Measurements from ENCODE around the gene FRA10AC1. TPM values are rescaled to one million over a fixed set of nuclear protein-coding genes. Genes with fewer than 3 reads are reported as not detected.
A peak's percentile ranks its signal among the peaks of the same experiment; 100 is the strongest.

FRA10AC1 gene, protein sequence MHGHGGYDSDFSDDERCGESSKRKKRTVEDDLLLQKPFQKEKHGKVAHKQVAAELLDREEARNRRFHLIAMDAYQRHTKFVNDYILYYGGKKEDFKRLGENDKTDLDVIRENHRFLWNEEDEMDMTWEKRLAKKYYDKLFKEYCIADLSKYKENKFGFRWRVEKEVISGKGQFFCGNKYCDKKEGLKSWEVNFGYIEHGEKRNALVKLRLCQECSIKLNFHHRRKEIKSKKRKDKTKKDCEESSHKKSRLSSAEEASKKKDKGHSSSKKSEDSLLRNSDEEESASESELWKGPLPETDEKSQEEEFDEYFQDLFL
- 15.1 TPM for total RNA-seq

DNA sequence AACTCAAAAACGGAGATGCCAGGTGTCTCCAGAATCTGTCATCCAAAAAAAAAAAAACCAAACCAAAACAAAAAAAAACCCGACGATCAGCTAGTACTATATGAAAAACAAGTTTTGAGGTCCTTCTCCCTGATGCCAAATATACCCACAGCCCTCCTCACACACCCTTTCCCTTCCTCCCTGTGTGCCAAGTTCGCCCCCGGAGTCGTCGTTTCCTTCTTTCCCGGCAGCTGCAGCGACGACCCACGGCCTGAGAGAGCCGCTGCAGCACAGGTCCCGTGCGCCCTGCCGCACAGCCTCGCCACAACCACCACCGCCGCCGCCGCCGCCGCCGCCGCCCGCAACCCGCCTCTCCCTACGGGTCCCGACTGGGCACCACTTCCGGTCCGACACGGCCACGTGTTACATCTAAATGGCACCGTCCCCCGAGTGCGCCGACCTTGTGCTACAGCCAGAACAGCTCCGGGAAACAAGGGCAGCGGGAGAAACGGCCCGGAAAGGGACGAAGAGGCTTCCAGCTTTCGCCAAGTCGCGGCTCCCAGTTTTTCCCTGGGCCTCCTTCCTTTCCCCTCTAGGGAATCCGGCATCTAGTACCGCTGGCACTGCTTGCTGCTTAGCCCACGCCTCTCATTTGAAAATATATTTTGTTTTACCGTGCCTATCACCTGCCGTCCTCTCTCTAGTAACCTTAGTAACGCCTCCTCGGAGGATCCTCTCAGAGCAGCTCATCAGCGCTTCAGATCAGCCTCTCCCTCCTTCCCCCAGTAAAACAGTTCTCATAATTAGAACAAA, at the start of gene FRA10AC1:
Gene FRA10AC1, minus strand, starts transcription at position 383 of the 792 bp plus-strand sequence. CDS start 2,486 bp downstream, outside the sequence.
- Histone ChIP-seq H3K27me3 (ENCODE audit: control insufficient read depth in 3 of 3, insufficient read depth in 3 of 3, low read length in 3 of 3) (no peaks in the 10 kb centered on the region), H3K9me3 (ENCODE audit: control insufficient read depth in 3 of 3, low read length in 3 of 3) (no peaks in the 10 kb centered on the region), H3K9ac (ENCODE audit: low read depth in 1 of 3, low read length in 3 of 3) (peak within 1 kb of the TSS; percentile 92 to 95 (median 95)), H3K4me1 (ENCODE audit: control insufficient read depth in 3 of 3, insufficient read depth in 3 of 3, low read length in 3 of 3) (peaks cover 5 to 15% (median 9%) of the 10 kb centered on the region in 3 donors), H3K36me3 (ENCODE audit: control insufficient read depth in 3 of 3, insufficient read depth in 3 of 3, low read length in 3 of 3) (peaks cover 8 to 16% (median 16%) of the 10 kb centered on the region in 3 donors), H3K27ac (ENCODE audit: low read depth, low read length) (peak within 1 kb of the TSS; percentile 80), H3K4me3 (ENCODE audit: low read length in 3 of 3) (peak within 1 kb of the TSS; percentile 93 to 98 (median 96))

DNA sequence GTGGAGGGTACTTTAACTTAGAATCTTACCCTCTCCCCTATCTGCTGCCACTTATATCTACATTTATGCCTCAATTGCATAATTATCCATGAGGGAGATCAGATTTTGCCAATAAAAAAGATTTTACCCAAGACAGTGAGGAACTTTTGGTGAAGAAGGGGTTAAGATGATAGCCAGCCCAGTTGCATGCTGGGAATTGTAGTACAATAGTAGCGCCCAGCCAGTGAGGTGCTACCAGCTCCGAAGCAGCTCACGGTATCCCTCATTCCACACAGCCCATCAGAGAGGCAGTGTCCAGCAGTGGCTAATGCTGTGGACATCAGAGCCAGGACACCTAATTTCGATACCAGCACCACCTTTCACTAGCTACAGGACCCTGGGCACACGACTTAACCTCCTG, 49.4 kb upstream of the FRA10AC1 start:
- Histone ChIP-seq H3K9ac (ENCODE audit: low read depth in 1 of 3, low read length in 3 of 3) (peak overlapping the region in 2 of 3 donors; percentile 10 to 18), H3K36me3 (ENCODE audit: control insufficient read depth in 3 of 3, insufficient read depth in 3 of 3, low read length in 3 of 3) (no peaks in the 10 kb centered on the region), H3K27me3 (ENCODE audit: control insufficient read depth in 3 of 3, insufficient read depth in 3 of 3, low read length in 3 of 3) (peaks cover 0 to 3% (median 3%) of the 10 kb centered on the region in 3 donors), H3K4me1 (ENCODE audit: control insufficient read depth in 3 of 3, insufficient read depth in 3 of 3, low read length in 3 of 3) (peaks cover 0 to 9% (median 8%) of the 10 kb centered on the region in 3 donors), H3K27ac (ENCODE audit: low read depth, low read length) (no peak overlapping the region), H3K4me3 (ENCODE audit: low read length in 3 of 3) (peak overlapping the region; percentile 67 to 79 (median 78)), H3K9me3 (ENCODE audit: control insufficient read depth in 3 of 3, low read length in 3 of 3) (no peaks in the 10 kb centered on the region)

DNA sequence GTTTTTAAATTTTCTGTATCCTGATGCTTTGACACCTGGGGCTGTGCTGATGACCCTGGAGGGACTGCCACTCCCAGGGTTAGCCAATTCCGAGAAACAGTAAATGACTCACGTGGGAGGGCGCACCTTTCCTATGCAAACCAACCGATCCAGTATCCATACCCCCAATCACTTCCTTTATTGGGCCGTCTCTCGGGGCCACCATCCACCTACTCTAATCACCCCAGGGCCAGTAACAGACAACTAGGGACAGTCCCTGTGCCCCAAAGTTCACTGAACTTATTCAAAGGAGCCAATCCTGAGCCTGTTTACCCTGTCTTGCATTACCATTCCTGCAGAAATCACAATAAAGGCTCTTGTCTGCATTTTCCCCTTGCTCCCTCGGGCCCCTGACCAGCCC, 48.7 kb upstream of the FRA10AC1 start:
- Histone ChIP-seq H3K9ac (ENCODE audit: low read depth in 1 of 3, low read length in 3 of 3) (no peak overlapping the region), H3K9me3 (ENCODE audit: control insufficient read depth in 3 of 3, low read length in 3 of 3) (no peaks in the 10 kb centered on the region), H3K36me3 (ENCODE audit: control insufficient read depth in 3 of 3, insufficient read depth in 3 of 3, low read length in 3 of 3) (no peaks in the 10 kb centered on the region), H3K27ac (ENCODE audit: low read depth, low read length) (no peak overlapping the region), H3K27me3 (ENCODE audit: control insufficient read depth in 3 of 3, insufficient read depth in 3 of 3, low read length in 3 of 3) (peaks cover 0 to 3% (median under 1%) of the 10 kb centered on the region in 3 donors), H3K4me3 (ENCODE audit: low read length in 3 of 3) (no peak overlapping the region), H3K4me1 (ENCODE audit: control insufficient read depth in 3 of 3, insufficient read depth in 3 of 3, low read length in 3 of 3) (peaks cover 0 to 10% (median 6%) of the 10 kb centered on the region in 3 donors)

DNA sequence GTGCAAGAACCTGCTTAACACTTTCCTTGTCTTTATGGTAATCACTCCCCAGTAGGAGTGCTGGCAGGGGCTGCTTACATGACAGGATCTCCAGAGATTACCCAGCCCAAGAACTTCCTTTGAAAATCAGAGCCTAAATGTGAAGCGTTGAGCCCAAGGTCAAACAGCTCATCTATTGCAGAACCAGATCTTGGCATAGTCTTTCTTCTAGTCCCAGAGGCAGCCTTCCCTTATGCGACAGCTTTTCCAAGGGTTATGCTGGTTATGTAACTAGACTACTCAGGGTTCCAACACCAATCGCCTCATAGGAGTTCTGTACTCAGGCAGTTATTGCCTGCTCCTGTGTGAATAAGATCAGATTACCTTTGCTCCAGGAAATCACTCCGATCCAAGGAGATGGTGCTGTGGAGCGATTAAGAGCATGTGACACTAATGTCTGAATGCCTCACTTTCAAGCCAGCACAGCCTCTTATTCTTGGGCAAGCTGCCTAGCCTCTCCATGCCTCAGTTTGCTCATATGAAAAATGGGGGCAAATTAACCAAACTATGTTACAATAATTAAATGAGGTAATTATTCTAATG, 46.9 kb upstream of the FRA10AC1 start:
- peaks cover 0 to 3% (median 0%) of the 10 kb centered on the region in 3 donors for H3K27me3 ChIP-seq (ENCODE audit: control insufficient read depth in 3 of 3, insufficient read depth in 3 of 3, low read length in 3 of 3)
- peaks cover 0 to 10% (median 6%) of the 10 kb centered on the region in 3 donors for H3K4me1 ChIP-seq (ENCODE audit: control insufficient read depth in 3 of 3, insufficient read depth in 3 of 3, low read length in 3 of 3)
- H3K27ac ChIP-seq (ENCODE audit: low read depth, low read length), result no peak overlapping the region
- no peaks in the 10 kb centered on the region for H3K9me3 ChIP-seq (ENCODE audit: control insufficient read depth in 3 of 3, low read length in 3 of 3)
- no peaks in the 10 kb centered on the region for H3K36me3 ChIP-seq (ENCODE audit: control insufficient read depth in 3 of 3, insufficient read depth in 3 of 3, low read length in 3 of 3)
- no peak overlapping the region for H3K4me3 ChIP-seq (ENCODE audit: low read length in 3 of 3)
- H3K9ac ChIP-seq (ENCODE audit: low read depth in 1 of 3, low read length in 3 of 3), result no peak overlapping the region

DNA sequence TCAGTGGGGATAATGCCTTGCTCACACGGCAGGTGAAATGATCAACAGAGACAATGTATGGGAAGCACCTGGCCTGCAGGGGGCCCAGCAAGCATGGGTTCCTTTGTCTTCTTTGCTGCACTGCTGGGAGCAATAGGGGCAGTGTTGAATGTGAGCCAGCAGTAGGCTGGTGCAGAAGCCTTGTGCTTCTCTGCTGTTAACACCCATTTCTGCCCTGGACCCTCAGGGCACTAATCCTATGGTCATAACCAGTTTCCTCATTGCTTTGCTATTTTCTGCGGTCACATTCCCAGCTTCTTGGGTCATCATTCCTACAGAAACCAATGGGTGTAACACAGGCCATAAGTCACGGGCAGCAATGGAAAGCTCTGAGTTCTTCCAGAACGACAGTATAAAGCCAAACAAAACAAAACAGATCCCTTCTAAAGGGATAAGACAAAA, 44.5 kb upstream of the FRA10AC1 start:
- H3K4me3 ChIP-seq (ENCODE audit: low read length in 3 of 3), result no peak overlapping the region
- no peaks in the 10 kb centered on the region for H3K9me3 ChIP-seq (ENCODE audit: control insufficient read depth in 3 of 3, low read length in 3 of 3)
- H3K27me3 ChIP-seq (ENCODE audit: control insufficient read depth in 3 of 3, insufficient read depth in 3 of 3, low read length in 3 of 3), result peaks cover 0 to 3% (median 0%) of the 10 kb centered on the region in 3 donors
- no peaks in the 10 kb centered on the region for H3K36me3 ChIP-seq (ENCODE audit: control insufficient read depth in 3 of 3, insufficient read depth in 3 of 3, low read length in 3 of 3)
- no peak overlapping the region for H3K9ac ChIP-seq (ENCODE audit: low read depth in 1 of 3, low read length in 3 of 3)
- no peak overlapping the region for H3K27ac ChIP-seq (ENCODE audit: low read depth, low read length)
- H3K4me1 ChIP-seq (ENCODE audit: control insufficient read depth in 3 of 3, insufficient read depth in 3 of 3, low read length in 3 of 3), result peaks cover 0 to 10% (median 3%) of the 10 kb centered on the region in 3 donors

DNA sequence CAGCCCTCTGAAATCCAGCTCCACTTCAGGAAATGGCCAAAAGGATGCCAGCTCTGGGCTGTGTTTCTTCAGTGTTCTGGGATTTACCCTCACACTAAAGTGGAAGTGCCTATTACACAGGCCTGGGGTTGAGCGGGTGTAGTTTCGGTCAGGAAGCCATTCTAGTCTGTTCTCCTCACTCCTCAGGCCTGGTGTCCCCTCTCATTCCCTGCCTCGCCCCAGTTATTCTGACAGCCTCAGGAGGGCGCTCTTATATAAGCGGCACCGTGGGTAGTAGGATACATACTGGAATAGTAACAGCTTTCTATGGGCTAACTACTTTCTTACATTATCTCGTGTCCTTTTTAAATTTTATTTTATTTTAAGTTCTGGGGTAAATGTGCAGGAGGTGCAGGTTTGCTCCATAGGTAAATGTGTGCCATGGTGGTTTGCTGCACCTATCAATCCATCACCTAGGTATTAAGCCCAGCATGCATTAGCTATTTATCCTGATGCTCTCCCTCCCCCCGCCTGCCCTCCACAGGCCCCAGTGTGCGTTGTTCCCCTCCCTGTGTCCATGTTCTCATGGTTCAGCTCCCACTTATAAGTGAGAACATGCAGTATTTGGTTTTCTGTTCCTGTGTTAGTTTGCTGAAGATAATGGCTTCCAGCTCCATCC, 43.1 kb upstream of the FRA10AC1 start:
- Histone ChIP-seq H3K36me3 (ENCODE audit: control insufficient read depth in 3 of 3, insufficient read depth in 3 of 3, low read length in 3 of 3) (no peaks in the 10 kb centered on the region), H3K4me1 (ENCODE audit: control insufficient read depth in 3 of 3, insufficient read depth in 3 of 3, low read length in 3 of 3) (peaks cover 0 to 10% (median 0%) of the 10 kb centered on the region in 3 donors), H3K27me3 (ENCODE audit: control insufficient read depth in 3 of 3, insufficient read depth in 3 of 3, low read length in 3 of 3) (no peaks in the 10 kb centered on the region), H3K4me3 (ENCODE audit: low read length in 3 of 3) (no peak overlapping the region), H3K9me3 (ENCODE audit: control insufficient read depth in 3 of 3, low read length in 3 of 3) (no peaks in the 10 kb centered on the region), H3K9ac (ENCODE audit: low read depth in 1 of 3, low read length in 3 of 3) (no peak overlapping the region), H3K27ac (ENCODE audit: low read depth, low read length) (no peak overlapping the region)

DNA sequence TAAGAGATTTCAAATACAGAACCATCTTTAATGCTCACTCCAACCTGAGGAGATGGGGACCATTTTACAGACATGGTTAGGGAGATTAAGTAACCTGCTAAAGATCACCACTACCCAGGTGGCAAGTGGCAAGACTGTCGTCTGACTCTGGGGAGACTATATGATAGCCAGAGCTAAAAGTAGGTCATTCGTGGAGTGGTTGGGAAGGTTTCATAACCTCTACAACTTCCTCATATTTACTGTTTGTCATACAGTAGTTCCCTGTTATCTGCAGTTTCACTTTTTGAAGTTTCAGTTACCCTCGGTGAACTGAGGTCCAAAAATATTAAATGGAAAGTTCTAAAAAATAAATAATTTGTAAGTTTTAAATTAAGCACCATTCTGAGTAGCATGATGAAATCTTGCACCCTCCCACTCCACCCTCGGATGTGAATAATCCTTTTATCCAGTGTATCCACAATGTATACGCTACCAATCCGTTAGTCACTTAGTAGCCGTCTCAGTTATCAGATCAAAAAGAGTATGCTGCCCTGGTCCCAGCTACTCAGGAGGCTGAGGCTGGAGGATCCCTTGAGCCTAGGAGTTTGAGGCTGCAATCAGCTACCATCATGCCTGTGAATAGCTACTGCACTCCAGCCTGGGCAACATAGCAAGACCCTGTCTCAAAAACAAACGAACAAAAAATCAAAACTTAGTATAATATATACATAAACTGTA, 40.4 kb upstream of the FRA10AC1 start:
- Histone ChIP-seq H3K9ac (ENCODE audit: low read depth in 1 of 3, low read length in 3 of 3) (no peak overlapping the region), H3K27ac (ENCODE audit: low read depth, low read length) (no peak overlapping the region), H3K4me3 (ENCODE audit: low read length in 3 of 3) (no peak overlapping the region), H3K4me1 (ENCODE audit: control insufficient read depth in 3 of 3, insufficient read depth in 3 of 3, low read length in 3 of 3) (peaks cover 0 to 4% (median 0%) of the 10 kb centered on the region in 3 donors), H3K36me3 (ENCODE audit: control insufficient read depth in 3 of 3, insufficient read depth in 3 of 3, low read length in 3 of 3) (no peaks in the 10 kb centered on the region), H3K9me3 (ENCODE audit: control insufficient read depth in 3 of 3, low read length in 3 of 3) (no peaks in the 10 kb centered on the region), H3K27me3 (ENCODE audit: control insufficient read depth in 3 of 3, insufficient read depth in 3 of 3, low read length in 3 of 3) (no peaks in the 10 kb centered on the region)

DNA sequence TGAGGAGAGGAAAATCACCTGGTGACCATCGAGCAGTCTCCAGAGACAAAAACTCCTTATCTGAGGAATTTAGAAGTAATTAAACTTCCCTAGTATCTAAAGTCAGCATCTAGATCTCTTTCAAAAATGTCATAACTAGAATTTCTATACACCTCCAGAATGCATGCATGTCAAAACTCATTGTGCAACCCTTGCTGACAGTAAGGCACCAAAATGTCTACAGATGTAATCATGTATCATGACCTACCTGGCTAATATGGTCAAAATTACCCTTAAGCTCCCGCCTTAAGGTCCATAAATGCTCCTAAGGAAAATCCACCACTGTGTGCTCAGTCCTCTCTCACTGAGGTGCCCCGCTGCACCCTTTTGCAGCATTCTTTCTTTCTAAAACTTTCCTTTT, 39.0 kb upstream of the FRA10AC1 start:
- no peak overlapping the region for H3K9ac ChIP-seq (ENCODE audit: low read depth in 1 of 3, low read length in 3 of 3)
- no peaks in the 10 kb centered on the region for H3K36me3 ChIP-seq (ENCODE audit: control insufficient read depth in 3 of 3, insufficient read depth in 3 of 3, low read length in 3 of 3)
- H3K27me3 ChIP-seq (ENCODE audit: control insufficient read depth in 3 of 3, insufficient read depth in 3 of 3, low read length in 3 of 3), result no peaks in the 10 kb centered on the region
- no peaks in the 10 kb centered on the region for H3K4me1 ChIP-seq (ENCODE audit: control insufficient read depth in 3 of 3, insufficient read depth in 3 of 3, low read length in 3 of 3)
- H3K9me3 ChIP-seq (ENCODE audit: control insufficient read depth in 3 of 3, low read length in 3 of 3), result no peaks in the 10 kb centered on the region
- H3K27ac ChIP-seq (ENCODE audit: low read depth, low read length), result no peak overlapping the region
- no peak overlapping the region for H3K4me3 ChIP-seq (ENCODE audit: low read length in 3 of 3)

DNA sequence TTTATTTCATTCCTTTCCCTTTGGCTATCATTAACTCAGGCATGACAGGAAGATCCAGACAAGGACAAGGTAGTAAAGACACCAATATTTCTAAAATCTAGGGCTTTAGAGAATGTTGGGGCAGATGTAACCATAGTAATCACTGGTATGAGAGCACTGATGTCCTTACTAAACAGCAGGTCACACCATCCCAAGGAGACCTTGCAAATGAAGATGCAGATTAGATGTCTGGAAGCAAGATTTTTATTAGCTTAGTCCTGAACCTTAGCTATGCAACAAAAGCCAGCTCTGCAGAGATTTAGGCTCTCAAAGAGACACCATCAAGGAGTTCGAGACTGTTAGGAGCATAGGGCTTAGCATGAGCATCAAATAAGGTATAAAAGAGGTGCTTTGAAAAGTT, 23.6 kb upstream of the FRA10AC1 start:
- H3K36me3 ChIP-seq (ENCODE audit: control insufficient read depth in 3 of 3, insufficient read depth in 3 of 3, low read length in 3 of 3), result no peaks in the 10 kb centered on the region
- H3K4me1 ChIP-seq (ENCODE audit: control insufficient read depth in 3 of 3, insufficient read depth in 3 of 3, low read length in 3 of 3), result no peaks in the 10 kb centered on the region
- peaks cover 0 to 10% (median 3%) of the 10 kb centered on the region in 3 donors for H3K27me3 ChIP-seq (ENCODE audit: control insufficient read depth in 3 of 3, insufficient read depth in 3 of 3, low read length in 3 of 3)
- H3K27ac ChIP-seq (ENCODE audit: low read depth, low read length), result no peak overlapping the region
- H3K9me3 ChIP-seq (ENCODE audit: control insufficient read depth in 3 of 3, low read length in 3 of 3), result no peaks in the 10 kb centered on the region
- H3K4me3 ChIP-seq (ENCODE audit: low read length in 3 of 3), result no peak overlapping the region
- no peak overlapping the region for H3K9ac ChIP-seq (ENCODE audit: low read depth in 1 of 3, low read length in 3 of 3)
